PC-9 (cell line): ENCODE data around the gene FARS2. TPM values are rescaled to one million over a fixed set of nuclear protein-coding genes. Genes with fewer than 3 reads are reported as not detected.

ENCODE experiments used
- BruUV-seq: library from RNA; stranded (reverse); fragments of 400-500 nt; replicated peaks from 2 replicates; lab custom pipeline; 2021; lab: Mats Ljungman, UMichigan
- CTCF ChIA-PET: fragments of 300-600 bp; sonication (Branson Sonifier 250); formaldehyde crosslinking; loops from one replicate; lab custom pipeline; 2022; ENCODE audit warnings: antibody characterized with exemption; lab: Charles Lee
- POLR2A ChIA-PET: fragments of 300-600 bp; sonication (Branson Sonifier 250); formaldehyde crosslinking; loops from one replicate; lab custom pipeline; 2022; ENCODE audit warnings: antibody characterized with exemption; ENCODE audit not compliant: unreplicated experiment; lab: Charles Lee
- DNase-seq, 2 experiments: peaks; one replicate each; pipeline versions ENCODE4 v3.0.0 to v3.0.0-alpha.2; 2015 to 2022; ENCODE audit warnings: mixed read lengths in 1 of 2
- H2AFZ ChIP-seq: fragments of 200-600 bp; sonication (generic); 2 replicates; pipeline ENCODE4 v1.8.1; 2017; ENCODE audit warnings: antibody characterized with exemption
- H3F3A ChIP-seq: fragments of 200-600 bp; sonication (generic); 2 replicates; pipeline ENCODE4 v1.8.1; 2017; ENCODE audit warnings: antibody characterized with exemption, mild to moderate bottlenecking, low read depth; ENCODE audit not compliant: insufficient read depth
- H3K27ac ChIP-seq: fragments of 200-600 bp; sonication (generic); 2 replicates; pipeline ENCODE4 v1.6.1; 2016; ENCODE audit warnings: mixed run types
- H3K27me3 ChIP-seq: fragments of 200-600 bp; sonication (generic); 2 replicates; pipeline ENCODE4 v1.6.1; 2016; ENCODE audit warnings: low read depth, mixed run types; ENCODE audit not compliant: insufficient read depth
- H3K36me3 ChIP-seq: fragments of 200-600 bp; sonication (generic); 2 replicates; pipeline ENCODE4 v1.6.1; 2016; ENCODE audit warnings: low read depth, mixed run types
- H3K4me1 ChIP-seq: fragments of 200-600 bp; sonication (generic); replicated peaks from 2 replicates; pipeline ENCODE4 v1.6.1; 2016; ENCODE audit warnings: mixed run types; ENCODE audit not compliant: insufficient read depth
- H3K4me2 ChIP-seq: fragments of 200-600 bp; sonication (generic); 2 replicates; pipeline ENCODE4 v1.6.1; 2017; ENCODE audit warnings: mixed run types
- H3K4me3 ChIP-seq: fragments of 200-600 bp; sonication (generic); 2 replicates; pipeline ENCODE4 v1.6.1; 2016; ENCODE audit warnings: mixed run types
- H3K79me2 ChIP-seq: fragments of 200-600 bp; sonication (generic); 2 replicates; pipeline ENCODE4 v1.6.1; 2017; ENCODE audit warnings: low read depth, mixed run types
- H3K9me2 ChIP-seq: fragments of 200-600 bp; sonication (generic); 2 replicates; pipeline ENCODE4 v1.8.1; 2017; ENCODE audit warnings: mild to moderate bottlenecking; ENCODE audit not compliant: insufficient read depth
- H3K9me3 ChIP-seq: fragments of 200-600 bp; sonication (generic); 2 replicates; pipeline ENCODE4 v1.8.1; 2016; ENCODE audit warnings: low read depth; ENCODE audit not compliant: insufficient read depth
- H4K20me1 ChIP-seq: fragments of 200-600 bp; sonication (generic); 2 replicates; pipeline ENCODE4 v1.8.1; 2017; ENCODE audit not compliant: insufficient read depth
- EZH2 ChIP-seq: fragments of 200-600 bp; sonication (generic); IDR thresholded peaks from 2 replicates; pipeline ENCODE4 v1.8.0; 2017; ENCODE audit warnings: antibody characterized with exemption, low read depth
- intact Hi-C: fragments of 100-400 bp; cut with micrococcal nuclease; formaldehyde crosslinking; loops from one replicate; pipeline ENCODE4 v1.10.0; 2022; ENCODE audit not compliant: unreplicated experiment
- total RNA-seq: library from RNA; stranded (reverse); gene quantifications from 2 replicates; pipeline ENCODE4 v1.2.3, GENCODE V29; 2021
- TF ChIP-seq, protein P1 (sequence below): fragments of 200-600 bp; sonication (generic); conservative IDR thresholded peaks from 2 replicates; pipeline ENCODE4 v1.6.1; 2017; ENCODE audit warnings: mixed run types, antibody characterized with exemption, mild to moderate bottlenecking, moderate library complexity

The FARS2 gene
- total RNA-seq, 1 experiment from 2014 or later, result 26.7 TPM

DNA sequence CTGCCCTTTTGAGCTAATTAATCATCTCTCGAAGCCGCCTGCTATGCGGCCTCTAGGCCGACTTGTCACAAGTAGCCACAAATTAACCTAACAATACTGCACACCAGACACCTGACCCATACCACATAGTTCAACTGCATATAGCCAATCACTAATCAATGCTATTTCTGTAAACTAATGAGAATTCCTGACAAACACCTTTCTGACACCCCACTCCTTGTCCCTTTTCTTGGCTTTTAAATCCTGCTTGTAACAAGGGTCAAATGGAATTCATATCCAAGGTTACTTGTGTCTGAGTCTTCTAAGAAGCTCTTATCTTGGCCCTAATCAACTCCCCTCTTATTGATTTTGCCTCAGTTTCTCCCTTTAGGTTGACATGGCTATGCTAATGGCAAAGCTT, 379.3 kb downstream of the FARS2 start:
- Histone ChIP-seq H4K20me1 (no peaks in the 10 kb centered on the region), H3K4me2 (no peak overlapping the region), H3K27ac (no peak overlapping the region), H3K9me2 (no peaks in the 10 kb centered on the region), H3K4me1 (peaks cover 8% of the 10 kb centered on the region; the same call in 1 of the 2 replicates), H3K79me2 (no peaks in the 10 kb centered on the region), H3K27me3 (no peaks in the 10 kb centered on the region), H3F3A (no peaks in the 10 kb centered on the region), H3K36me3 (no peaks in the 10 kb centered on the region), H3K9me3 (no peaks in the 10 kb centered on the region), H3K4me3 (no peak overlapping the region), H2AFZ (no peak overlapping the region)
- intact Hi-C loops, result no loop called here
- ChIA-PET CTCF (no interaction called here), POLR2A (no interaction called here)
- no TSS peak for BruUV-seq
- no peak for DNase-seq
- no peak for TF ChIP-seq EZH2
- TF ChIP-seq, protein P1, sequence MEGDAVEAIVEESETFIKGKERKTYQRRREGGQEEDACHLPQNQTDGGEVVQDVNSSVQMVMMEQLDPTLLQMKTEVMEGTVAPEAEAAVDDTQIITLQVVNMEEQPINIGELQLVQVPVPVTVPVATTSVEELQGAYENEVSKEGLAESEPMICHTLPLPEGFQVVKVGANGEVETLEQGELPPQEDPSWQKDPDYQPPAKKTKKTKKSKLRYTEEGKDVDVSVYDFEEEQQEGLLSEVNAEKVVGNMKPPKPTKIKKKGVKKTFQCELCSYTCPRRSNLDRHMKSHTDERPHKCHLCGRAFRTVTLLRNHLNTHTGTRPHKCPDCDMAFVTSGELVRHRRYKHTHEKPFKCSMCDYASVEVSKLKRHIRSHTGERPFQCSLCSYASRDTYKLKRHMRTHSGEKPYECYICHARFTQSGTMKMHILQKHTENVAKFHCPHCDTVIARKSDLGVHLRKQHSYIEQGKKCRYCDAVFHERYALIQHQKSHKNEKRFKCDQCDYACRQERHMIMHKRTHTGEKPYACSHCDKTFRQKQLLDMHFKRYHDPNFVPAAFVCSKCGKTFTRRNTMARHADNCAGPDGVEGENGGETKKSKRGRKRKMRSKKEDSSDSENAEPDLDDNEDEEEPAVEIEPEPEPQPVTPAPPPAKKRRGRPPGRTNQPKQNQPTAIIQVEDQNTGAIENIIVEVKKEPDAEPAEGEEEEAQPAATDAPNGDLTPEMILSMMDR, result no peak

DNA sequence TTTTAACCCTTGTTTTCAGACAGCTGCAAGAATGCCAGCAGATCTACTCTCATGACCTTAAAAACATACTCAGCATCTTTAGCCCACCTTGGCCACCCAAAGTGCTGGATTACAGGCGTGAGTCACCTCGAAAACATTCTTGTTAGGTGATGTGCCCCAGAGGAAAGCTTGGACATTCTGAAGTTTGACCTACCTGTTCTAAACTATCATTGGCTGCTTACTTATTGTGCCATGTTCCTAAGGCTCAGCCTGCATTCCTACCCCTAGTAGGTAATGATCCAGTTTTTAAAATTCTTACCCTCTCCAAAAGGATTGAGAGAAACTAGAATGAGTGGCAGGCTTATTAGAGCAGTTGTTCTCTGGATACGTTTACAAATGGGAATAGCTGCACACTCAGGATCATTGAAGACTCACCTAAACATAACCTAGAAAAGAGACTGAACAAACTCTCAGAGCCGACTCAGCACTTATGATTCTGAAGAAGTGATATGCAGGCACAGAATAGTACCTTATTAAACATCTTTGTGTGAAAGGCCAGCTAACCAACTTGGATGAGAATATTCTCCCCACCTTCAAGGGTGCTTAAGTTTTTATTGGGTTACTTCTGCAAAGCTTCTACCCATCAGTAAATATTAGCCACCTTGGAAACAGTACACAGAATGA, 383.3 kb downstream of the FARS2 start:
- H3K4me2 ChIP-seq, result 0 out of 2 replicates have a peak overlapping the region, but pooled peaks have one; percentile 7
- no peak overlapping the region for H2AFZ ChIP-seq
- TF ChIP-seq EZH2, result no peak
- TF ChIP-seq, protein P1, result no peak
- no peaks in the 10 kb centered on the region for H3K9me2 ChIP-seq
- H3K4me3 ChIP-seq, result no peak overlapping the region
- no peaks in the 10 kb centered on the region for H3K79me2 ChIP-seq
- H3F3A ChIP-seq, result no peaks in the 10 kb centered on the region
- no peaks in the 10 kb centered on the region for H3K27me3 ChIP-seq
- H4K20me1 ChIP-seq, result no peaks in the 10 kb centered on the region
- CTCF ChIA-PET, result no interaction called here
- POLR2A ChIA-PET, result no interaction called here
- H3K9me3 ChIP-seq, result no peaks in the 10 kb centered on the region
- H3K4me1 ChIP-seq, result peaks cover 8% of the 10 kb centered on the region; the same call in 1 of the 2 replicates
- H3K36me3 ChIP-seq, result no peaks in the 10 kb centered on the region
- intact Hi-C loops, result no loop called here
- DNase-seq, result peak; percentile 57 to 64
- BruUV-seq, result TSS peak; percentile 60
- no peak overlapping the region for H3K27ac ChIP-seq

DNA sequence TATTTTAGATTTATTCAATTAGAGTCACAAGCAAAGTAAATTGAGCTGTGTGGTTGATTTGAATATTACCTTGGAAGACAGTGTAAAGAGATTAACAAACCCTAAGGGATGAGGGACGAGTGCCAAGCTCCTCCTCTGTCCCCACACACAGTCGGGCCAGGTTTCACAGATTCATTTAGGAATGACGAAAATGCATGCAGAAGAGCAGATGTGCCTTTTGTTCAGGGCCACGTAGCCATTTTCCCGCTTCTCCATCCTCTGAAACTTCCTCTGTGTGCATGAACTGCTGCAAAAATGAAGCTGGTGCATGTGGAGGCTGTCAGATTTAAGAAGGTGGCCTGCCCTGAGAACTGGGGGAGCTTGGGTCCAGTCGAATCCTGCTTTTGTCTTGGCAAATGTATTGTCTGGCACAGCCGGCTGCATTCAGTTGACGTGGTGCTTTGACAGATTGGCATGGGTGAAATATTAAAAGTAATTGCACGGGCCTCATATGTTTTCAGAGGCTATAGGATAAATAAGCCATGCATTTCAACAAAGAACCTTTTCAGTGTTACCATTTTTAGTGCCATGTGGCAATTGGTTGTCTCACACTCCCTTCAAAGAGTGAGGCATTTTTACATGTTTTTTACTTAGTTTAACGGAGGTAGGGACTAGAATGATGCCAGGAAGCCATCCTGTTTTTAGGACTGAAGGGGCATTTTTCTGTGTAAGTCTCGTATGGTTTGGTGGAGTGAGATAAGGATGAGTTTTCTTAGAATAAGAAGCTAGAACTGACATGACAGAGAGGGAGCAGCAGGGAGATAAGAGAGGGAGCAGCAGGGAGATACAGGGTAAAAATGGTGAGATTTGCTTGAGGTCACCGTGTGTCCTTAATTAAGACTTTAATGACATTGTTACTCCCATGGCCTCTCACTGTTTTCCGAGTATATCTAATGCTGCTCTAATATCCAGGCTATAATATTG, 384.3 kb downstream of the FARS2 start:
- Histone ChIP-seq H3K4me2 (no peak overlapping the region), H3K9me2 (no peaks in the 10 kb centered on the region), H3K27me3 (no peaks in the 10 kb centered on the region), H3K4me3 (no peak overlapping the region), H3K4me1 (peaks cover 8% of the 10 kb centered on the region; the same call in 1 of the 2 replicates), H3K27ac (no peak overlapping the region), H4K20me1 (no peaks in the 10 kb centered on the region), H3K79me2 (no peaks in the 10 kb centered on the region), H3K36me3 (no peaks in the 10 kb centered on the region), H3K9me3 (no peaks in the 10 kb centered on the region), H3F3A (no peaks in the 10 kb centered on the region), H2AFZ (no peak overlapping the region)
- no TSS peak for BruUV-seq
- TF ChIP-seq, protein P1, result no peak
- no peak for TF ChIP-seq EZH2
- intact Hi-C loops, result no loop called here
- ChIA-PET CTCF (no interaction called here), POLR2A (no interaction called here)
- DNase-seq, result no peak
